ENCODE data around the gene CA12.
"Not testable (repeated sequence)": the region's sequence is repeated elsewhere in the genome, so short reads cannot be mapped to it uniquely, and the experiment has no call there.

CA12 gene

DNA sequence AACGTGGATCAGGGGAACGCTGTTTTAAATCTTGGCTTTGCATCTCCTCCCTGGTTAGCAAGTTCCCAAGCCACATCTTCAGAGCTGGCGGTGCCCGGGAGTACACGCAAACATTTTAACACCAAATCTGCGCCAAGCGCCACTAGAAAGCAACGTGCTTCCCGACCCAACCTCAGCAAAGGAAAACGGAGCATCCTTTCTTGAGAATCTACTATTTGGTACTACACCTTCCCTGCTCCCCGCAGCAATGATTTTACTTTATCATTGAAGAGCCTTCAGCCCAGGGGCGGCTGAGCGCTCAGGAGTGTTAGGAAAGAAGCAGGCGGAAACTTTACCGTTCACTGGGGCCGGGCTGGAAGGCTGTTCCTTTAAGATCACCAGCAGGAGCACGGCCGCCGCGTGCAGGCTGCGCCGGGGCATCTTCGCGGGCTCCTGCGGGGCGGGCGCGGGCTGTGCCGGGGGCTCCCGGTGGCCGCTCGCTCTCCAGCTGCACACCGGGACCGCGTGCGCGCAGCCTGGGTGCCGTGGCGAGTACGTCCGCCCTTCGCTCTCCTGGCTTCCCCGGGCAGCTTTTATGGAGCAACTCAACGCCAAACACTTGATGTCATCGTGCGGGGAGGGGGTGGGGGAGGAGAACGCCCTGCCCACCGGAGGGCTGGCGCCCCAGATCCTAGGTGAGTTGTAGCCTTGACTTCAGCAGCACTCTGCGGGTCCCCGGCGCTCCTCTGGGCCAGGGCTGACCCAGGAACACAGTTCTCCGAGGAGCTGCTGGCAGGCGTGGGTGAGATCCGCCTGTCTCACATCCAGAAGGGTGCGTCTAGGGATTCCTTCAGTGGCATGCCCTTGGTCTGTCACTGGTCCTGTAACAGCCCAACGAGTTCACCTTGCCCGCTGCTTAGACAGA is at the start of gene CA12:
CA12 (minus strand) TSS at position 546 of the 904 bp plus-strand sequence; CDS start at position 420, 126 bp downstream.
- ATAC-seq = peak; percentile 63
- Mint-ChIP-seq H3K4me1 (peaks cover 16% of the 10 kb centered on the region), H3K4me3 (peak within 1 kb of the TSS; percentile 55), H3K9me3 (no peaks in the 10 kb centered on the region), H3K27ac (no peak within 1 kb of the TSS), H3K36me3 (no peaks in the 10 kb centered on the region)
- no peak for DNase-seq (ENCODE audit: low spot score in 2 of 2)

GRCh38 chr15:63430766-63431451 is 49.3 kb upstream of the CA12 start:
- H3K27ac Mint-ChIP-seq = no peak overlapping the region

DNA sequence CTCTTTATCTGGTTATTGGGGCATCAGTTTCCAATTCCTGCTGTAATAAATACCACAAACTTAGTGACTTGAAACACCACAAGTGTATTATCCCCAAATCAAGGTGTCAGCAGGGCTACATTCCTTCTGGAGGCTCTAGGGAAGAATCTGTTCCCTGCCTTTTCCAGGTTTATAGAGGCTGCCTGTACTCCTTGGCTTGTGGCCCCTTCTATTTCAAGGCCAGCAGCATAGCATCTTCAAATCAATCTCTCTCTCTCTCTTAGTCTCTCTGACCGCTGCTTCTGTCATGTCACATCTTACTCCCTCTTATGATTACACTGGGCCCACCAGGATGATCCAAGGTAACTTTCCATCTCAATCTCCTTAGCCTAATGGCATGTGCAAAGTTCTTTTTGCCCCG is 44.9 kb upstream of the CA12 start:
- DNase-seq (ENCODE audit: low spot score in 2 of 2) (no peak), ATAC-seq (no peak)
- Mint-ChIP-seq H3K36me3 (no peaks in the 10 kb centered on the region), H3K4me1 (no peaks in the 10 kb centered on the region), H3K4me3 (no peak overlapping the region), H3K9me3 (peaks cover 2% of the 10 kb centered on the region), H3K27ac (no peak overlapping the region)

More at GRCh38 chr15:63430766-63431451, 49.3 kb upstream of the CA12 start:
- Mint-ChIP-seq H3K9me3 (peaks cover 2% of the 10 kb centered on the region), H3K4me1 (no peaks in the 10 kb centered on the region), H3K4me3 (no peak overlapping the region), H3K36me3 (no peaks in the 10 kb centered on the region)
- DNase-seq (ENCODE audit: low spot score in 2 of 2) (no peak), ATAC-seq (no peak)

DNA sequence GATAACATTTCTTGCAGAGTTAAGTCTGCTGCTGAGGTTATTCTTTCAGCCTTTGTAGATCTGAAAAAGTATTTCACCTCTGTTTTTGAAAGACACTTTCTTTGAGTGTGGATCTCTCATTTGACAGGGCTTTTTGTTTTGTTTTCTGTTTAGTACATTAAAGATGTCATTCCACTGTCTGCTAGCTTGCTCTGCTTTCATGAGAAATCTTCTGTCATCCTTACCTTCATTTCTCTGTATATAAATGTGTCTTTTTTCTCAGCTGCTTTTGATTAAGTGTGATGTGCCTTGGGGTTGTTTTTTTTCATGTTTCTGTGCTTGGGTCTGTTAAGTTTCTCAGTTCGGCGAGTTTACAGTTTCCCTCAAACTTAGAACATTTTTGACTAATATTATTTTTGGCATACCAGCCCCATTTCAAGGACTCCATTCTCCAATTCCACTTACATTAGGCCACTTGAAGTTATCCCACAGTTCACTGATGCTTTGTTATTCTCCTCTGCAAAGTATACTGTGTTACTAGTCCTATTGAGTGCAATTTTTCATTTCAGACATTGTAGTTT is 43.9 kb upstream of the CA12 start:
- Mint-ChIP-seq H3K4me1 (no peaks in the 10 kb centered on the region), H3K9me3 (peaks cover 2% of the 10 kb centered on the region), H3K36me3 (no peaks in the 10 kb centered on the region), H3K4me3 (no peak overlapping the region), H3K27ac (no peak overlapping the region)
- DNase-seq (ENCODE audit: low spot score in 2 of 2) (no peak), ATAC-seq (no peak)

- Mint-ChIP-seq H3K4me1 (no peaks in the 10 kb centered on the region), H3K36me3 (no peaks in the 10 kb centered on the region), H3K9me3 (peaks cover 2% of the 10 kb centered on the region), H3K27ac (no peak overlapping the region), H3K4me3 (no peak overlapping the region)
- no peak for DNase-seq (ENCODE audit: low spot score in 2 of 2)
- no peak for ATAC-seq
Measured at GRCh38 chr15:63422891-63423590, 41.4 kb upstream of the CA12 start.

DNA sequence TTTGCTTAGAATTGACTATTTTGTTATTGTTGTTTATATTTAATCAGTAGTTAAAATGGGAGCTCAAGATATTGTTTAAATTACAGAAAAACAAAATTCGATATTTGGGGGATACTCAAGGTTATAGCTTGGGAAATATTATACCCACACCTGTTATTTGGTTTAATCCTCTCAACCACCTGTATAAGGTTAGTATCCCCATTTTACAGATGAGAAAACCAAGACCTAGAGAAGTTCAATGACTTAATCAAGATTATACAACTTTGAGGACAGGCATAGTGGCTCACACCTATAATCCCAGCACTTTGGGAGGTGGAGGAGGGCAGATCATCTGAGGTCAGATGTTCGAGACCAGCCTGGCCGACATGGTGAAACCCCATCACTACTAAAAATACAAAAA is 39.8 kb upstream of the CA12 start:
- no peaks in the 10 kb centered on the region for H3K36me3 Mint-ChIP-seq
- H3K4me3 Mint-ChIP-seq = no peak overlapping the region
- ATAC-seq (no peak), DNase-seq (ENCODE audit: low spot score in 2 of 2) (no peak)
- H3K9me3 Mint-ChIP-seq = no peaks in the 10 kb centered on the region
- no peak overlapping the region for H3K27ac Mint-ChIP-seq
- no peaks in the 10 kb centered on the region for H3K4me1 Mint-ChIP-seq

GRCh38 chr15:63420333-63420747 is 38.7 kb upstream of the CA12 start:
- H3K4me1 Mint-ChIP-seq = no peaks in the 10 kb centered on the region
- no peaks in the 10 kb centered on the region for H3K36me3 Mint-ChIP-seq
- ATAC-seq (no peak), DNase-seq (ENCODE audit: low spot score in 2 of 2) (no peak)
- H3K27ac Mint-ChIP-seq = no peak overlapping the region
- no peak overlapping the region for H3K4me3 Mint-ChIP-seq
- H3K9me3 Mint-ChIP-seq = no peaks in the 10 kb centered on the region

- Mint-ChIP-seq H3K4me3 (no peak overlapping the region), H3K36me3 (no peaks in the 10 kb centered on the region), H3K27ac (no peak overlapping the region), H3K4me1 (no peaks in the 10 kb centered on the region), H3K9me3 (no peaks in the 10 kb centered on the region)
- DNase-seq (ENCODE audit: low spot score in 2 of 2) = no peak
- ATAC-seq = no peak
Measured at GRCh38 chr15:63418811-63419210, 37.2 kb upstream of the CA12 start.

DNA sequence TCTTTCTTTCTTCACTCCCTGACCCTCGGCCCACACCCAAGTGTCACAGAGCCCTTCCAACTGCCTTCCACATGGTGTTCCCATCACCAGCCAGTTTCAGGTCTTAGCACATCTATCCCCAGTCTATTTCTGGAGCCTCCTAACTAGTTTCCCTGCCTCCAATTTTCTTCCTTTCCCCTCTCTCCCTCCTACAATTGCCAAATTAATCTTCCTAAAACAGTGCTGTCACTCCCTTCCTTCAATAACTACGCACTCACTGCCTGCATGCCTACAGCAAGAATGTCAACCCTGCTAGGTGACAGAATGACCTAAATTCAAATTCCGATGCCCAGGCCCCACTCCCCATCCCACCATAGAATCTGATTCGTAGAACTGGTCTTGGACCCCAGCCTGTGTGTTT is 36.1 kb upstream of the CA12 start:
- Mint-ChIP-seq H3K27ac (no peak overlapping the region), H3K4me3 (no peak overlapping the region), H3K36me3 (no peaks in the 10 kb centered on the region), H3K9me3 (no peaks in the 10 kb centered on the region), H3K4me1 (no peaks in the 10 kb centered on the region)
- no peak for ATAC-seq
- no peak for DNase-seq (ENCODE audit: low spot score in 2 of 2)

DNA sequence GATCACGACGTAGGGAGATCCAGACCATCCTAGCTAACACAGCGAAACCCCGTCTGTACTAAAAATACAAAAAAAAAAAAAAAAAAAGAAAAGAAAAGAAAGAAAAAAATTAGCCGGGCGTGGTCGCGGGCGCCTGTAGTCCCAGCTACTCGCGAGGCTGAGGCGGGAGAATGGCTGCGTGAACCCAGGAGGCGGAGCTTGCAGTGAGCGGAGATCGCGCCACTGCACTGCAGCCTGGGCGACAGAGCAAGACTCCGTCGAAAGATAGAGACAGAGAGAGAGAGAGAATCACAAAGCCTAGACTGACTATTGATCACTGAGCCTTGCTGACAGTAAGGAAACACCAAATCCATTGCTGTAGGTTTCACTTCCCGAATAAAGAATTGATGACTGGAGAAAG is 35.6 kb upstream of the CA12 start:
- not testable (repeated sequence) for DNase-seq (ENCODE audit: low spot score in 2 of 2); H3K4me1 Mint-ChIP-seq; H3K36me3 Mint-ChIP-seq; H3K4me3 Mint-ChIP-seq; ATAC-seq; H3K27ac Mint-ChIP-seq; H3K9me3 Mint-ChIP-seq

- Mint-ChIP-seq H3K36me3 (no peaks in the 10 kb centered on the region), H3K9me3 (no peaks in the 10 kb centered on the region), H3K27ac (no peak overlapping the region), H3K4me1 (no peaks in the 10 kb centered on the region), H3K4me3 (no peak overlapping the region)
- ATAC-seq = no peak
- no peak for DNase-seq (ENCODE audit: low spot score in 2 of 2)
Measured at GRCh38 chr15:63414474-63415120, 33.0 kb upstream of the CA12 start.

DNA sequence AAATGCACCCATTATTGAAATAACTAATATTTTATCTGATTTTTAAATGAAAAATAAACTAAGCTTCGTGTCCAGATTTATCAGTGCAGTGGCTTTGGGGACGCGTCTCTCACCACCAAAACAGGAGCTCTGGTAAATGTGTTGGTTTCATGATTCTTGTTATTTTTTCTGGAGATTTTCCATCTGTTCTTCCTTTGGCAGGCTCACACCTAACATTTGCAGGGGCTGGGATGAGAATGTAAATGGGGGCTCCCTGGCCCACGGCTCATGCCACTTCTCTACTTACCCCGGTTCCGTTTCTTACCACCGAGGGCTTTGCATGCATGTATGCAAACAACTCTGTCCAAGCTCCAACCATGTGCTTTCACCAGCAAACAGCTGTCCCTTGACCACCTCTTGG is 30.9 kb upstream of the CA12 start:
- no peak for DNase-seq (ENCODE audit: low spot score in 2 of 2)
- H3K27ac Mint-ChIP-seq = no peak overlapping the region
- no peaks in the 10 kb centered on the region for H3K36me3 Mint-ChIP-seq
- H3K4me1 Mint-ChIP-seq = no peaks in the 10 kb centered on the region
- no peaks in the 10 kb centered on the region for H3K9me3 Mint-ChIP-seq
- H3K4me3 Mint-ChIP-seq = no peak overlapping the region
- ATAC-seq = no peak

DNA sequence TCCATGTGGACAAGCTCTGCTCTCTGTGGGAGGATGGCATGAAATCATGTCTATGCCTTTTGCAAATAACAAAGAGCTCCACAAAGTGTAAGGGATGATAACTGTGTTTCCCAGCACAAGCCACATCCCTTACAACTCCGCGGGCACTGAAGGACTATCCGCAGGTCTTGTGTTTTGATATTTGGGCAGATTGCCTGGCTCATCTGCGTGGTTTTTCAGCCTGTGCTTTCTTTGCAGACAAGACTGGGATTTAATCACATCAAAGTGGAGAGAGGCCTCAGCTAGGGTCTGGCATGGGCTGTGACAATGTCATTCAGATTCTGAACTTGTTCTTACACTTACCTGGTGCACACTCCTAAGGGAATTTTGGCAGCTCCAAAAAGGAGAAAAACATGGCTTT is 30.2 kb upstream of the CA12 start:
- DNase-seq (ENCODE audit: low spot score in 2 of 2) = no peak
- no peaks in the 10 kb centered on the region for H3K9me3 Mint-ChIP-seq
- H3K27ac Mint-ChIP-seq = no peak overlapping the region
- H3K4me3 Mint-ChIP-seq = no peak overlapping the region
- ATAC-seq = no peak
- no peaks in the 10 kb centered on the region for H3K36me3 Mint-ChIP-seq
- H3K4me1 Mint-ChIP-seq = no peaks in the 10 kb centered on the region

GRCh38 chr15:63409179-63409578 is 27.5 kb upstream of the CA12 start:
- Mint-ChIP-seq H3K36me3 (no peaks in the 10 kb centered on the region), H3K9me3 (no peaks in the 10 kb centered on the region), H3K4me1 (no peaks in the 10 kb centered on the region), H3K4me3 (no peak overlapping the region), H3K27ac (no peak overlapping the region)
- DNase-seq (ENCODE audit: low spot score in 2 of 2) (no peak), ATAC-seq (no peak)

- H3K9me3 Mint-ChIP-seq = no peaks in the 10 kb centered on the region
- no peaks in the 10 kb centered on the region for H3K36me3 Mint-ChIP-seq
- no peak for DNase-seq (ENCODE audit: low spot score in 2 of 2)
- no peak for ATAC-seq
- H3K27ac Mint-ChIP-seq = no peak overlapping the region
- H3K4me1 Mint-ChIP-seq = no peaks in the 10 kb centered on the region
- no peak overlapping the region for H3K4me3 Mint-ChIP-seq
Measured at GRCh38 chr15:63408524-63408923, 26.9 kb upstream of the CA12 start.

Data from stimulated activated effector memory CD8-positive, alpha-beta T cell treated with anti-CD3 and anti-CD28 coated beads, Interleukin-12 subunit alpha, Interleukin-12 subunit beta, amount 100 ng/mL, for 72 hours (primary cell).